Peyer's patch (tissue), 4 donors: ENCODE data around the gene LYPD8. TPM values are rescaled to one million over a fixed set of nuclear protein-coding genes. Genes with fewer than 3 reads are reported as not detected.
A peak's percentile ranks its signal among the peaks of the same experiment; 100 is the strongest.

Experiments
- DNase-seq, 3 donors: peaks; one replicate each; pipeline ENCODE4 v3.0.0-alpha.2; 2017 to 2019
- H3K27ac ChIP-seq, 4 donors: fragments of 200-600 bp; sonication (generic); one replicate each; pipeline ENCODE4 v1.5.1; 2016 to 2019
- H3K27me3 ChIP-seq, 2 donors: fragments of 200-600 bp; sonication (generic); one replicate each; pipeline ENCODE4 v1.5.1; 2019
- H3K36me3 ChIP-seq, 3 donors: fragments of 200-600 bp; sonication (generic); one replicate each; pipeline ENCODE4 v1.5.1; 2016 to 2019
- H3K4me1 ChIP-seq, 4 donors: fragments of 200-600 bp; sonication (generic); one replicate each; pipeline ENCODE4 v1.5.1; 2016 to 2019
- H3K4me3 ChIP-seq, 4 donors: fragments of 200-600 bp; sonication (generic); 1 replicate in 3 of 4; 2 replicates in 1 of 4; pipeline ENCODE4 v1.5.1; 2016 to 2019; ENCODE audit warnings: mild to moderate bottlenecking in 1 of 4
- H3K9me3 ChIP-seq, 4 donors: fragments of 200-600 bp; sonication (generic); one replicate each; pipeline ENCODE4 v1.5.1; 2016 to 2019; ENCODE audit warnings: mild to moderate bottlenecking in 1 of 4
- CTCF ChIP-seq, 6 experiments: fragments of 450-650 bp in 4 of 6; fragments of 200-600 bp in 2 of 6; sonication (generic) in 1 of 6; IDR thresholded peaks; one replicate each; pipeline ENCODE4 v1.5.1; 2017 to 2019; ENCODE audit warnings: antibody characterized with exemption in 6 of 6, mild to moderate bottlenecking in 3 of 6, moderate library complexity in 1 of 6
- POLR2A ChIP-seq, 2 donors: fragments of 450-650 bp; IDR thresholded peaks; one replicate each; pipeline ENCODE4 v1.5.1; 2017; ENCODE audit warnings: antibody characterized with exemption in 2 of 2, mild to moderate bottlenecking in 2 of 2, moderate library complexity in 2 of 2
- total RNA-seq, 4 donors: library from RNA; depleted of rRNA; stranded (reverse); fragments of >200 nt; gene quantifications; one replicate each; pipeline ENCODE4 v1.1.0, GENCODE V29; 2016

LYPD8 gene
- total RNA-seq, 4 donors from 2014 or later = 28.5 to 53.8 (median 34.7) TPM; not detected in 1

GRCh38 chr1:248752161-248753028, 3.2 kb downstream of the LYPD8 start:
- no peak for DNase-seq
- Histone ChIP-seq H3K27me3 (no peaks in the 10 kb centered on the region), H3K36me3 (no peaks in the 10 kb centered on the region), H3K27ac (peak overlapping the region in 1 of 4 donors; percentile 25), H3K4me1 (peaks cover 0 to 9% (median 3%) of the 10 kb centered on the region in 4 donors), H3K4me3 (no peak overlapping the region), H3K9me3 (no peaks in the 10 kb centered on the region)
- TF ChIP-seq CTCF (IDR thresholded peaks at IDR 0.05) (no peak), POLR2A (IDR thresholded peaks at IDR 0.05) (no peak)

DNA sequence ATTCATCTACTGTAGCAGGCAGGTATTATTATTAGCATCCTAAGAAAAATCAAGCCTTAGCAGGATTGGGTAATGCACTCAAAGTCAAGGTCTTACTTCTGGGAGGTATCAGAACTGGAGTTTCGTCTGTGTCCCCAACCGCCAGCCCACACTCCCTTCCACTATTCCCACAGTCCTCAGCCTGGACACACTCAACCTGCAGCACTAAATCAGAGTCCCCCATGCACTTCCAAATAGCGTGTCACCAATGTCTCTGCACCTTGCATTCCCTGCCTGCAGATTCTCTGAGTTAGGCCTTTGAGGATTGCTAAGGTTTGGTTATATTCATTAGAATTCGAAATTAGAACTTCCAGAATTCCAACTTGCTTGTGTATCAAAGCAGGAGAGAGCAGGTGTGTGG, 3.9 kb downstream of the LYPD8 start:
- TF ChIP-seq CTCF (IDR thresholded peaks at IDR 0.05) = no peak
- TF ChIP-seq POLR2A (IDR thresholded peaks at IDR 0.05) = no peak
- H3K27me3 ChIP-seq = no peaks in the 10 kb centered on the region
- no peaks in the 10 kb centered on the region for H3K36me3 ChIP-seq
- H3K9me3 ChIP-seq = no peaks in the 10 kb centered on the region
- no peak overlapping the region for H3K27ac ChIP-seq
- H3K4me3 ChIP-seq = no peak overlapping the region
- DNase-seq = no peak
- H3K4me1 ChIP-seq = peaks cover 0 to 2% (median 0%) of the 10 kb centered on the region in 4 donors

- H3K4me3 ChIP-seq = no peak overlapping the region
- TF ChIP-seq CTCF (IDR thresholded peaks at IDR 0.05) (no peak), POLR2A (IDR thresholded peaks at IDR 0.05) (no peak)
- H3K9me3 ChIP-seq = no peaks in the 10 kb centered on the region
- H3K27ac ChIP-seq = no peak overlapping the region
- no peaks in the 10 kb centered on the region for H3K4me1 ChIP-seq
- H3K36me3 ChIP-seq = no peaks in the 10 kb centered on the region
- DNase-seq = no peak
- no peaks in the 10 kb centered on the region for H3K27me3 ChIP-seq
These were observed 4.4 kb downstream of the LYPD8 start for GRCh38 chr1:248751142-248751541.

- Histone ChIP-seq H3K36me3 (no peaks in the 10 kb centered on the region), H3K9me3 (no peaks in the 10 kb centered on the region), H3K27me3 (no peaks in the 10 kb centered on the region), H3K27ac (no peak overlapping the region), H3K4me1 (no peaks in the 10 kb centered on the region), H3K4me3 (no peak overlapping the region)
- DNase-seq = no peak
- no peak for TF ChIP-seq POLR2A (IDR thresholded peaks at IDR 0.05)
- TF ChIP-seq CTCF (IDR thresholded peaks at IDR 0.05) = no peak
These were observed 5.1 kb downstream of the LYPD8 start for GRCh38 chr1:248750496-248750895.

GRCh38 chr1:248748211-248748610, 7.3 kb downstream of the LYPD8 start:
- Histone ChIP-seq H3K36me3 (no peaks in the 10 kb centered on the region), H3K27ac (no peak overlapping the region), H3K9me3 (no peaks in the 10 kb centered on the region), H3K27me3 (no peaks in the 10 kb centered on the region), H3K4me3 (no peak overlapping the region), H3K4me1 (no peaks in the 10 kb centered on the region)
- TF ChIP-seq POLR2A (IDR thresholded peaks at IDR 0.05) (no peak), CTCF (IDR thresholded peaks at IDR 0.05) (no peak)
- DNase-seq = no peak
